NCI-H1105 treated with DMSO at 0.1 percent for 48 hours (cell line): ENCODE measurements around the gene SHKBP1.
"Not testable (repeated sequence)": the region's sequence is repeated elsewhere in the genome, so short reads cannot be mapped to it uniquely, and the experiment has no call there.

Experiments used
- DNase-seq: peaks from one replicate; lab custom pipeline; 2025; lab: John Stamatoyannopoulos, UW

Gene SHKBP1, protein sequence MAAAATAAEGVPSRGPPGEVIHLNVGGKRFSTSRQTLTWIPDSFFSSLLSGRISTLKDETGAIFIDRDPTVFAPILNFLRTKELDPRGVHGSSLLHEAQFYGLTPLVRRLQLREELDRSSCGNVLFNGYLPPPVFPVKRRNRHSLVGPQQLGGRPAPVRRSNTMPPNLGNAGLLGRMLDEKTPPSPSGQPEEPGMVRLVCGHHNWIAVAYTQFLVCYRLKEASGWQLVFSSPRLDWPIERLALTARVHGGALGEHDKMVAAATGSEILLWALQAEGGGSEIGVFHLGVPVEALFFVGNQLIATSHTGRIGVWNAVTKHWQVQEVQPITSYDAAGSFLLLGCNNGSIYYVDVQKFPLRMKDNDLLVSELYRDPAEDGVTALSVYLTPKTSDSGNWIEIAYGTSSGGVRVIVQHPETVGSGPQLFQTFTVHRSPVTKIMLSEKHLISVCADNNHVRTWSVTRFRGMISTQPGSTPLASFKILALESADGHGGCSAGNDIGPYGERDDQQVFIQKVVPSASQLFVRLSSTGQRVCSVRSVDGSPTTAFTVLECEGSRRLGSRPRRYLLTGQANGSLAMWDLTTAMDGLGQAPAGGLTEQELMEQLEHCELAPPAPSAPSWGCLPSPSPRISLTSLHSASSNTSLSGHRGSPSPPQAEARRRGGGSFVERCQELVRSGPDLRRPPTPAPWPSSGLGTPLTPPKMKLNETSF

DNA sequence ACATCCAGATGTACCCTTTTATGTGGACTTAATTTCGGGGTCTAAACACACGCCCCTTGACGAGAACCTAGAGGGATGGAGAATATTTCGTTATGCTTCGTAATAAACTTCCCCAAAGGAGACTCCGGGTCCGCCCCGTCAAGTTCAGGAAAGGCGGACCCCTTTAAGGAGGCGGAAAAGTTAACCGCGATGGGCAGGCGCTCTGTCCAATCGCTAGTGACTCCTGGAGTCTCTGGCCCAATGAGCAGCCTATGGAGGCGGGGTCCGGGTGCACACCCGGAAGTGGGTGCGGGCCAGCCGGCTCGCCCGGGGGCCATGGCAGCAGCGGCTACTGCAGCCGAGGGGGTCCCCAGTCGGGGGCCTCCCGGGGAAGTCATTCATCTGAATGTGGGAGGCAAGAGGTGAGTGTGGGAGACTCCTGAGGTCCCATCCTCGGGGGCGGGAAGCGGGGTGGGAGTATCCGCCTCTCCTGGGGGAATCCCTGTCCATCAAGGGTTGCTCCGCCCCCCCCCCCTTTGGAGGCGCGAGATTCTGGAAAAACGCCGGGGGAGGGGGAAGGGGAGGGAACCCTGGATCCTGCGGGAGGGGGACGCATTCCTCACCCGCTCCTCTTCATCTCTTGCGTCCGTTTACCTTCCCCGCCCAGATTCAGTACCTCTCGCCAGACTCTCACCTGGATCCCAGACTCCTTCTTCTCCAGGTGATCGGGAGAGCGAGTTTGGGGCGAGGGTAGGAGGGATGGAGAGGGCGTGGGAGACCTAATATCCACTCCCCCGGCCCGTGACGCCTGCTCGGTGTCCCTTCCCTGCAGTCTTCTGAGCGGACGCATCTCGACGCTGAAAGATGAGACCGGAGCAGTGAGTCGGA, at the start of gene SHKBP1:
Gene SHKBP1 (plus strand): TSS at position 289 of the 867 bp plus-strand sequence. CDS start 27 bp downstream, at position 316.
- peak; percentile 92 for DNase-seq

DNA sequence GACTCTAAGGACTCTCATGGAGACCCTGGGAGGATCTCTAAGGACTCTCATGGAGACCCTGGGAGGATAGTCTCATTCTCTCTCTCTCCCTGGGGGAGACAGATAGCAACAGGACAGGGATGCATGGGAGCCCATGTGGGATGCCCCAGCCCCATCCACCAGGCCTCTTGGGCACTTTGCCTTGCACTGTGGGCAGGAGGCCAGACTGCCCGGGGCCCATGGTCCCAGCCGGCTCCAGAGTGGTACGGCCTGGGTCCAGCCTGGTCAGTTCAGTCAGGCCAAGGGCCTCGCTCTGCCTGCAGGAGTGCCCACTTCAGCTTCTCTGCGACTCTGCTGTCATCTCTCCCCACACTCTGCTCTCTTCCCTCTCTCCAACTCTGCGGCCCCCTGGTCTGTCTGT, 48.6 kb upstream of the SHKBP1 start:
- DNase-seq = no peak

DNA sequence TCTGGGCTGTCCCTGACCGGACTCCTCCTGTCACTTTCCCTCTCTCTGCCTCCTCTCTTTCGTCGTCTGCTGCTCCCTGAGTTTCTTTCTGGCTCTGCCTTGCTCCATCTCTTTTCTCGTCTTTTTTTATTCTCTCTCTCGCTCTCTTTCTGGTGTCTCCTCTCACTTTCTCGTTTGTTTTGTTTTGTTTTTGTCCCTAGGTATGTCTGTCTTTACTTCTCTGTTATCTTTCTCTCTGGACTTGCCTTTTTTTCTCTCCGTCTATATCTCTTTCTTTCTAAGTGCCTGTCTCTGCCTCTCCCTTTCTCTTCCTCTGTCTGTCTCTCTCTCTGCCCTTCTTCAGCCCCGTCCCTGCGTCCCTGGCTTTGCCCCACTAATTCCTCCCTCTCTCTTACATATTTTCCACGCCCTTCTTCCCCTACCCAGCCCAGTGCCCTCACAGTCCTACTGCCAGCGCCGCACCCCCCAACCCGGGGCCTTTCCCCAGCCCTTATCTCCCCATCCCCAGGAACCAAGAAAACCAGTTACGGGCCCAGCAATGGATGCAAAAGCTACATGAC, 48.1 kb upstream of the SHKBP1 start:
- no peak for DNase-seq

DNA sequence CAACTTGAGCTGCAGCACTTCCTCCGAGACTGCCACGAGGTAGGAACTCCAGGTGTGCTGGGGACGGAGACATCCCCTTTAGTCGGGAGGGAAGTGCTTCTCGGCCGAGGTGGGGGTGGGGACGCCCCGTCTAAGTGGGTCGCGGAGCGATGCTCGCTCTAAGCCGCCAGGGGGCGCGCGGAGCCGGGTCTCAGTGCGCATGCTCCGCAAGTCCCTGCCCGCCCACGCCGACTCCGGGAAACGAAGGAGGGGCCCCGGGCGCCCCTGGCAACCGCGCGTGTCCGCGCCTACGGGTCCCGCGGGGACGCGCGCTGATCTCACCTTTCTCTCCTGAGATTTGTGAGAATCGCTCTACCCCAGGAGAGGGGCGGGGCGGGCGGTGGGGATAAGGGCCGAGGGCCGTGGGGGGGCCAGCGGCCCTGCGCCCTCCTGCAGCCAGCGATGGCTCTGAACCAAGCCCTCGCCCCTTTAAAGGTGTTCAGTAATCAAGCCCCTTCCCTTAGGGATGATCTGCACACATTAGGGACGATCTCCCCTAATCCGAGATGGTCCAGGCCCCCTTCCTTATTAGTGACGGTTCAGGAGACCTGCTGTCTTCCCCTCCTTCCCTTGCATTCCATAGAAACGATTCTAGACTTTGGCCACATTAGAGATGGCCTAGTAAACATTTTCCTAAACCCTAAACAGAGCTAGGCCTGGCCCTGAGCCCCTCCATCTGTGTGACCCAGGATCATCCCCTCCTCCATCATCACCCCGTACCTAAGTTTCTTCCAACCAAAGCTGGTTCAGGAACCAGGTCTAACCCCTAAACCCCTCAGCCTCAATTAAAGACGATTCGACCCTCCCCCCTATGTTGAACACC, 47.3 kb upstream of the SHKBP1 start:
- peak; percentile 86 for DNase-seq

DNA sequence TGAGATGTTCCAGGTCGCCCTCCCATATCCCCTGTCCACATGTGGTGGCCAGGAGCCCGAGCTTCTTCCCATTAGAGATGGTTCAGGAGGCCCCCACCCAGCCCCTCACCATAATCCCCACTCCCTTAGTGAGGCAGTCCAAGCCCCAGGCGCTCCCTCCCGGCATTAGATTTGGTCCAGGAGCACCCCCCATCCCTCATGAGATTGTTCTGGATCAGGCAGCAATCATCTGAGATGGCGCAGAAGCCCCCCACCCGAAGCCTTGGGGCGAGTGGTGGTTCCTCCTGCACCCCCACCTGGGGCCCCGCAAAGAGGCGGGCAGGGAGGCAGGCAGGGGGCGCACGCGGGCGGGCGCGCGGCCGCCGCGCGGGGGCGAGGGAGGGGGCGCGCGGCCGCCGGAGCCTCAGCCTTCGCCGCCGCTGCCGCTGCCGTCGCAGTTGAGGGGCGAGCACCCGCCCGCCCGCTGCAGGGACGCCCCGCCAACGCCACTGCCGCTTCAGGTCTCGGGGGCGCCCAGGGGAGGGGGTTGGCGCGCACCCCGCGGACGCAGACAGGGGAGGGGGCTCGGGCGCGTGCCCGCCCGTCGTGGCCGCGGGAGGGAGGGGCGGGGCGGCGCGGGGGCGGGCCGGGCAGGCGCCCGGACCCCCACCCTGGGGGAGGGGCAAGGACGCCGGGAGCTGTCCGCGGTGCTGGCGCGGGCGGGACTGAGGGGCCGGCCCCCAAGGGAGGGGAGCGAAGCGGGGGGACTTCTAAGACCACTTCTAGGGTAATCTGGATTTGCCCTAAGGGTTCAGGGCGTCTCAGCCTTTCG, 46.4 kb upstream of the SHKBP1 start:
- DNase-seq = peak; percentile 26

DNA sequence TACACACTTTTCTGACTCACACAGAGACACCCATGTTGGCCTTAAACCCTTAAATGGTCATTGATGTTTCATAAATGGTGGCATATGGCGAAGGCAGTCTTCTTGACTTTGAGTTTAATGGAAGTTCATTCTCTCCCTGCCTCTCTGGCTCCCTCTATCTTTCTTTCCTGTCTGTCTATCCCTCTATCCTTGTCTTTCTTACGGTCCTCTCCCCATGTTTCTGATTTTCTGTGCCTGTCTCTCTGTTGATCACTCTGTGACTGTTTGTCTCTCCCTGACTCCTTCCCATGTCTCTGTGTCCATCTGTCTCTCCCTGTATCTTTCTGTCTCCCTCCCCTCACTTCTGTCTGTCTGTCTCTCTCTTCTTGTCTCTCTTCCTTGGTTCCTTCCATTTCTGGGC, 43.2 kb upstream of the SHKBP1 start:
- no peak for DNase-seq

DNA sequence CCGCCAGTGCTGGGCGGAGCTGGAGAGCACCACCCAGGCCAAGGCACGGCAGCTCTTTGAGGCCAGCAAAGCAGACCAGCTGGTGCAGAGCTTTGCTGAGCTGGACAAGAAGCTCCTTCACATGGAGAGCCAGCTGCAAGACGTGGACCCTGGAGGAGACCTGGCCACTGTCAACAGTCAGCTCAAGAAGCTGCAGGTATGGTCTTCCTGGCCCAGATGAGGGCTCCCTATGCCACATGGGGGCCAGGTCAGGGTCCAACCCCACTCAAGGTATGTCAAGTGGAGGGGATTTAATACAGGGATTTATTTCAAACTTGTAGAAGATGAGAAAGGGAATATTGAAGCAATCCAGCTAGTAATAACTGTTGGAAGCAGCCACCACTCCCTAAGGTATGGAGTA, 42.5 kb upstream of the SHKBP1 start:
- DNase-seq = no peak

DNA sequence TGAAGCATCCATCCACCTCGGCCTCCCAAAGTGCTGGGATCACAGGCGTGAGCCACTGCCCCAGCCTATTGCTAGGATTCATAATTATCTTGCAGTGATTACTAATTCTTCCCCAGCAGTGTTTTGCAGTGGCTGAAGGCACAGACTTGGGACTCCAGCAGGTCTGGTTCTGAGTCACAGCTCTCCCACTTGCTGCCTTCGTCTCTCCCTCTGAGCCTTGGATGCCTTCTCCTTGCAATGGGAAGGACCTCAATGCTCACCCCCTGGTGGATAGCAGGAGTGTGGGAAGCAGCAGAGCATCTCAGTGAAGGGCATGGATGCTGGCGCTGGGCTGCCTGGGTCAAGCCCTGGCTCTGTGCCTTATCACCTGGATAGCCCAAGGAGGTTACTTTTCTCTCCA, 37.6 kb upstream of the SHKBP1 start:
- no peak for DNase-seq

DNA sequence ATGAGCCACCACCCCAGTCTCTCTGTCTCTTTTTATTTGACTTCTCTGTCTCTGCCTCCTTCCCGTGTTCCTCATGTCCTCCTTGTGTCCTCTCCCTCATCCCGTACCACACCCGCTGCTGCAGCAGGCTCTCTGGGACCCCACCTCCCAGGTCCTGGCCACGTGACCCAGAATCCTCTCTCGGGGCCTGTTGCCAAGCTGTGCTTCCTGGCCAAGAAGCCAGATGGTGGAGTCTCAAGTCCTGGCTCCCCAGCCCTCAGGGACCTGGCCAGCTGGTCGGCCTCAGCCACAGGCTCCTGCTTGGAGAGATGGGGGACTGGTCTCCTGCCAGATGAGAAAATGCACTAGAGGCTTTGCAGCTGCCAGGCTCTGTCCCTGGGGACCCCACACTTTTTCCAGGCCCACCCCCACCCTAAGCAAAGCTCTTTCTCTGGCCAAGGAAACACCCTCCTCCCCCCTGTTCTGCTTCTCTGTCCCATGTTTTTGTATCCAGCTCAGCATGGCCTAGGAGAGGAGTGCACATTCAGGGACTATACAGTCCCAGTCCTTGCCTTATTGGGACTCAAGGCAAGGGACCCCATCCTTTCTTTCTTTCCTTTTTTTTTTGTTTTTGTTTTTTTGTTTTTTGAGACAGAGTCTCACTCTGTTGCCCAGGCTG, 34.3 kb upstream of the SHKBP1 start:
- peak; percentile 43 for DNase-seq

DNA sequence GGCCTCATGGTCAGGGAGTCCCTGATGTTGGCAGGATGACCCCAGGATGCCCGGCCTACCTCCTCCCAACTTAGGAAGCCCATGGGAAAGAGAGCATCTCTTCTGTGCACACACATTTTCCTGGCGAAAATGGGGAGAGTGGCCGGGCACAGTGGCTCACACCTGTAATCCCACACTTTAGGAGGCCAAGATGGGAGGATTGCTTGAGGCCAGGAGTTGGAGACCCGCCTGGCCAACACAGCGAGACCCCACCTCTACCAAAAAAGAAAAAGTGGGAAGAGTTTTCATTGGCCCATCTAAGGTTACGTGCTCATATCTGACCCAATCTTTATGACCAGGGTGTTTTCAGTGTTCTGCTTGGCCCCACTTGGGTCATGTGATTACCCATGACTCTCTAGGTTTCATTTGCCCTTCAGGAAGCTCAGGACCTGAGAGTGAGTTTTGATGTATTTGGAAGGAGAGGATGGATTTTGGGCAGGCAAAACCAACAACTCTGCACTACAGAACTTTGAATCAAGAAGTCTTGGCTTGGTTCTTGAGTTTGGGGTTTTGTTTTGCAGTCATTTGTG, 33.6 kb upstream of the SHKBP1 start:
- no peak for DNase-seq

DNA sequence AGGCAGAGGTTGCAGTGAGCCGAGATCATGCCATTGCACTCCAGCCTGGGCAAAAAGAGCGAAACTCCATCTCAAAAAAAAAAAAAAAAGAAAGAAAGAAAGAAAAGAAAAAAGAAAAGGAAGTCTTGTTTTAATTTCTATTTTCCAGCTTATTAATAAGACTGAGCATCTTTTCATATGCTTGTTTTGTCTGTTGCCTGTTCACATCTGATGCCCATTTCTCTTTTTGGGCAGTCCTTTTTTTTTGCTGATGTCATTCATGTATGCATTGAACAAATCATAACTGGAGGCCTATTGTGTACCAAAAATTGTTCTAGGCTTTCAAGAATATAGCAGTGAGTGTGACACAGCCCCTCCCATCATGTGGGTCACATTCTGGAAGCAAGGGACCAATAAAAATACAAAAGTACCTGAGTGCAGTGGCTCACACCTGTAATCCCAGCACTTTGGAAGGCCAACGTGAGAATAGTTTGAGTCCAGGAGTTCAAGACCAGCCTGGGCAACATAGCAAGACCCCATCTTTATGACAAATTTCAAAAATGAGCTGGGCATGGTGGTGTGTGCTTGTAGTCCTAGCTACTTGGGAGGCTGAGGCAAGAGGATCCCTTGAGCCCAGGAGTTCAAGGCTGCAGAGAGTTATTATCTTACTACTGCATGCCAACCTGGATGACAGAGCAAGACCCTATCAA, 30.4 kb upstream of the SHKBP1 start:
- not testable (repeated sequence) for DNase-seq

DNA sequence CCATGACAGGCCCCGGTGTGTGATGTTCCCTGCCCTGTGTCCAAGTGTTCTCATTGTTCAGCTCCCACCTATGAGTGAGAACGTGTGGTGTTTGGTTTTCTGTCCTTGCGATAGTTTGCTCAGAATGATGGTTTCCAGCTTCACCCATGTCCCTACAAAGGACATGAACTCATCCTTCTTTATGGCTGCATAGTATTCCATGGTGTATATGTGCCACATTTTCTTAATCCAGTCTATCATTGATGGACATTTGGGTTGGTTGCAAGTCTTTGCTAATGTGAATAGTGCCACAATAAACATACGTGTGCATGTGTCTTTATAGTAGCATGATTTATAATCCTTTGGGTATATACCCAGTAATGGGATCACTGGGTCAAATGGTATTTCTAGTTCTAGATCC, 29.5 kb upstream of the SHKBP1 start:
- not testable (repeated sequence) for DNase-seq

DNA sequence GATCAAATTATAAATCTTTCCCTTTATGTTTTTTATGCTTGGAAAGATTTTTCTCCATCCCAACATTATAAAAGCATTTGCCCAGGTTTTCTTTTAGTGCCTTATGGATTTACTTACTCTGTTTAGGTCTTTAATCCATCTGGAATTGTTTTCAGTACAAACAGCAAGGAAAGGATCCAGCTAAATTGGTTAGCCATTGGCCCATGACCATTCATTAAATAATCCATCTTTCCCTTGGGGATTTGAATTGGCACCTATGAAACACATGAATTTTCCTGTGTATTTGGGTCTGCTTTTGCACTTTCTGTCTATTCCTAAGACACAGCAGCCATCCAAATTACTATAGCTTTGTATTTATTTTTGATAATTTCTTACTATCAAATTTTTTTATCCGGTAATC, 28.8 kb upstream of the SHKBP1 start:
- no peak for DNase-seq

DNA sequence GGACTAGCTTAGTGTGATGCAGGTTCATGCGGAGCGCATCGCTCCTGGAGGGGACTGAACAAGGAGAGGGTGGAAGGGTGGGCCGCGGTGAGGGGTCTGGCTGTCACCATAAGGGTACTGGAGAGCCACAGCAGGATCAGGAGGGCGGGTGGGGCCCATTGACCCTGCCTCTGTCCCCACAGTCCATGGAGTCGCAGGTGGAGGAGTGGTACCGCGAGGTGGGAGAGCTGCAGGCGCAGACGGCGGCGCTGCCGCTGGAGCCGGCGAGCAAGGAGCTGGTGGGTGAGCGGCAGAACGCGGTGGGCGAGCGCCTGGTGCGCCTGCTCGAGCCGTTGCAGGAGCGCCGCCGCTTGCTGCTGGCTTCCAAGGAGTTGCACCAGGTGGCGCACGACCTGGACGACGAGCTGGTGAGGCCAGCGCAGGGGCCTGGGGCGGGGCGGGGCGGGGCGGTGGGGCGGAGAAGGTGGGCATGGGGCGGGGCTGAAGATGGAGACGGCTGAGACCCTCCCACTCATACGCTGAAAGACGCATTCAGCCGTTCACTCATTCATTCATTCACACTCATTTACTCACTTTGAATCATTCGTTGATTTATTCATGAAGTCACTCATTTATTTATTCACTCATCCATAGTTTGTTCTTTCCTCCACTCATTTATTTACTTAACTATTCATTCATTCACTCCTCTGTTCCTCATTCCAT, 27.5 kb upstream of the SHKBP1 start:
- DNase-seq = peak; percentile 81

DNA sequence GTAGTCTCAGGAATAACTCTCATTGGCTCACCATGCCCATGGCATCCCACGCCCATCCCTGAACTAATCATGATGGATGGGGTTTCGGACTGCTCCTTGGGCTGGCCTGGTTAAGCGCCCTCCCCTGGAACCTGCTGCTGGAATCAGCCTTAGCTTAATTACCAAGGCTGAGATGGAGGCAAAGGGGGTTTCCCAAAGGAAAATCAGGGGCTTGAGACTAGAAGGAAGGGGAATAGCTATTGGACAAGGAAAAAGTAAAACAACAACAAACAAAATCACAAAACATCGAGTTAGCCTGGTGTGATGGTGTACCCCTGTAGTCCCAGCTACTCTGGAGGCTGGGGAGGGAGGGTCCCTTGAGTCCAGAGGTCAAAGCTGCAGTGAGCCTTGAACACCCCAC, 25.7 kb upstream of the SHKBP1 start:
- DNase-seq = no peak

DNA sequence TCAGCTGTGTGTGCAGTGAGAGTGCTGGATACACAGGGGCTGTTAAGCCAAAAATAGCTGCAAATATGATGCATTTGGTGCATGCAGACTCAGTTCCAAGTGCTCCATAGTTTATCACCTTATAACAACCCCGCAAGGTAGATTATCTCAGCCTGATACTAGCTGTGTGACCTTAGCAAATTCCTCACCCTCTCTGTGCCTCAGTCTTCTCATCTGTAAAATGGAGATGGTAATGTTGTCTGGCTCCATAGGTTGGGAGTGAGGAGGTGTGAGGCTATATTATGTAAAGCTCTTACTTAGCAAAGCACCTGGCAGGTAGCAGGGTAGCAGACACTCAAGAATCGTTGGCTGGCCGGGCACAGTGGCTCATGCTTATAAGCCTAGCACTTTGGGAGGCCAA, 23.8 kb upstream of the SHKBP1 start:
- no peak for DNase-seq

DNA sequence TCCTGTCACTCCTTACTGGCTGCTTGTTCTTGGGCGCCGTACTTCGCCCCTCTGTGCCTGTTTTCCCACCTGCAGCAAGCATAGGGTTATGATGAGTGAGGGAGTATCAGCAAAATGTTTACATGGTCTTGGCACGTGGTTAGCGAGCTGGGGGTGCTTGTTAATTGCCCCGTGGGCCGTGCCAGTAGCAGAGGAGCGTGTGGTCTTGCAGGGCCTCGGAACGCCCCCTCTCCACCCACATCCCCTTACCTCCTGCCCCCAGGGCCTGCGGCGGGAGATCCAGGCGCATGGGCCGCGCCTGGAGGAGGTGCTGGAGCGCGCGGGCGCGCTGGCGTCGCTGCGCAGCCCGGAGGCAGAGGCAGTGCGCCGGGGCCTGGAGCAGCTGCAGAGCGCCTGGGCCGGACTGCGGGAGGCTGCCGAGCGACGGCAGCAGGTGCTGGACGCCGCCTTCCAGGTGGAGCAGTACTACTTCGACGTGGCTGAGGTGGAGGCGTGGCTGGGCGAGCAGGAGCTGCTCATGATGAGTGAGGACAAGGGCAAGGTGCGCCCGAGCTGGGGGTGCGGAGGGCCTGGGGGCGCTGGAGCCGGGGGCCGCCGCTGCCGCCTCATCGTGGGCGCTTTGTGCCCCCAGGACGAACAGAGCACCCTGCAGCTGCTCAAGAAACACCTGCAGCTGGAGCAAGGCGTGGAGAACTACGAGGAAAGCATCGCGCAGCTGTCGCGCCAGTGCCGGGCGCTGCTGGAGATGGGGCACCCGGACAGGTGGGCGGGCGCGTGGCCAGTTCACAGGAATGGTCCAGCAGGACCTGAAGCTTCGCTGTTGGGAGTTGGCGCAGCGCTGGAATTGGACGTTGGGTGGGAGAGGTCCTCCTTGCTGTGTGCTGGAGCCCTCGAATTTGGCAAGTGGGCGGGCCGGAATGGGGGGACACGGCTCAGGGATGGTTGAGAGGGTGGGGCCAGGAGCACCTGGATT, 22.5 kb upstream of the SHKBP1 start:
- DNase-seq = no peak
